PC-9 (cell line): ENCODE measurements around the gene INPP5B. TPM values are rescaled to one million over a fixed set of nuclear protein-coding genes. Genes with fewer than 3 reads are reported as not detected.
"Not testable (repeated sequence)": the region's sequence is repeated elsewhere in the genome, so short reads cannot be mapped to it uniquely, and the experiment has no call there.

Source experiments
- BruUV-seq: library from RNA; stranded (reverse); fragments of 400-500 nt; replicated peaks from 2 replicates; lab custom pipeline; 2021; lab: Mats Ljungman, UMichigan
- CTCF ChIA-PET: fragments of 300-600 bp; sonication (Branson Sonifier 250); formaldehyde crosslinking; loops from one replicate; lab custom pipeline; 2022; ENCODE audit warnings: antibody characterized with exemption; lab: Charles Lee
- POLR2A ChIA-PET: fragments of 300-600 bp; sonication (Branson Sonifier 250); formaldehyde crosslinking; loops from one replicate; lab custom pipeline; 2022; ENCODE audit warnings: antibody characterized with exemption; ENCODE audit not compliant: unreplicated experiment; lab: Charles Lee
- DNase-seq, 2 experiments: peaks; one replicate each; pipeline versions ENCODE4 v3.0.0 to v3.0.0-alpha.2; 2015 to 2022; ENCODE audit warnings: mixed read lengths in 1 of 2
- H2AFZ ChIP-seq: fragments of 200-600 bp; sonication (generic); 2 replicates; pipeline ENCODE4 v1.8.1; 2017; ENCODE audit warnings: antibody characterized with exemption
- H3F3A ChIP-seq: fragments of 200-600 bp; sonication (generic); 2 replicates; pipeline ENCODE4 v1.8.1; 2017; ENCODE audit warnings: antibody characterized with exemption, mild to moderate bottlenecking, low read depth; ENCODE audit not compliant: insufficient read depth
- H3K27ac ChIP-seq: fragments of 200-600 bp; sonication (generic); 2 replicates; pipeline ENCODE4 v1.6.1; 2016; ENCODE audit warnings: mixed run types
- H3K27me3 ChIP-seq: fragments of 200-600 bp; sonication (generic); 2 replicates; pipeline ENCODE4 v1.6.1; 2016; ENCODE audit warnings: low read depth, mixed run types; ENCODE audit not compliant: insufficient read depth
- H3K36me3 ChIP-seq: fragments of 200-600 bp; sonication (generic); 2 replicates; pipeline ENCODE4 v1.6.1; 2016; ENCODE audit warnings: low read depth, mixed run types
- H3K4me1 ChIP-seq: fragments of 200-600 bp; sonication (generic); replicated peaks from 2 replicates; pipeline ENCODE4 v1.6.1; 2016; ENCODE audit warnings: mixed run types; ENCODE audit not compliant: insufficient read depth
- H3K4me2 ChIP-seq: fragments of 200-600 bp; sonication (generic); 2 replicates; pipeline ENCODE4 v1.6.1; 2017; ENCODE audit warnings: mixed run types
- H3K4me3 ChIP-seq: fragments of 200-600 bp; sonication (generic); 2 replicates; pipeline ENCODE4 v1.6.1; 2016; ENCODE audit warnings: mixed run types
- H3K79me2 ChIP-seq: fragments of 200-600 bp; sonication (generic); 2 replicates; pipeline ENCODE4 v1.6.1; 2017; ENCODE audit warnings: low read depth, mixed run types
- H3K9me2 ChIP-seq: fragments of 200-600 bp; sonication (generic); 2 replicates; pipeline ENCODE4 v1.8.1; 2017; ENCODE audit warnings: mild to moderate bottlenecking; ENCODE audit not compliant: insufficient read depth
- H3K9me3 ChIP-seq: fragments of 200-600 bp; sonication (generic); 2 replicates; pipeline ENCODE4 v1.8.1; 2016; ENCODE audit warnings: low read depth; ENCODE audit not compliant: insufficient read depth
- H4K20me1 ChIP-seq: fragments of 200-600 bp; sonication (generic); 2 replicates; pipeline ENCODE4 v1.8.1; 2017; ENCODE audit not compliant: insufficient read depth
- EZH2 ChIP-seq: fragments of 200-600 bp; sonication (generic); IDR thresholded peaks from 2 replicates; pipeline ENCODE4 v1.8.0; 2017; ENCODE audit warnings: antibody characterized with exemption, low read depth
- intact Hi-C: fragments of 100-400 bp; cut with micrococcal nuclease; formaldehyde crosslinking; loops from one replicate; pipeline ENCODE4 v1.10.0; 2022; ENCODE audit not compliant: unreplicated experiment
- total RNA-seq: library from RNA; stranded (reverse); gene quantifications from 2 replicates; pipeline ENCODE4 v1.2.3, GENCODE V29; 2021
- TF ChIP-seq, protein P1 (sequence below): fragments of 200-600 bp; sonication (generic); conservative IDR thresholded peaks from 2 replicates; pipeline ENCODE4 v1.6.1; 2017; ENCODE audit warnings: mixed run types, antibody characterized with exemption, mild to moderate bottlenecking, moderate library complexity

The INPP5B gene
- total RNA-seq, 1 experiment from 2014 or later, result 28.1 TPM

GRCh38 chr1:37978541-37978940 lies 31.7 kb upstream of the INPP5B start:
- H3K9me2 ChIP-seq, result no peaks in the 10 kb centered on the region
- no peak overlapping the region for H2AFZ ChIP-seq
- TF ChIP-seq, protein P1, sequence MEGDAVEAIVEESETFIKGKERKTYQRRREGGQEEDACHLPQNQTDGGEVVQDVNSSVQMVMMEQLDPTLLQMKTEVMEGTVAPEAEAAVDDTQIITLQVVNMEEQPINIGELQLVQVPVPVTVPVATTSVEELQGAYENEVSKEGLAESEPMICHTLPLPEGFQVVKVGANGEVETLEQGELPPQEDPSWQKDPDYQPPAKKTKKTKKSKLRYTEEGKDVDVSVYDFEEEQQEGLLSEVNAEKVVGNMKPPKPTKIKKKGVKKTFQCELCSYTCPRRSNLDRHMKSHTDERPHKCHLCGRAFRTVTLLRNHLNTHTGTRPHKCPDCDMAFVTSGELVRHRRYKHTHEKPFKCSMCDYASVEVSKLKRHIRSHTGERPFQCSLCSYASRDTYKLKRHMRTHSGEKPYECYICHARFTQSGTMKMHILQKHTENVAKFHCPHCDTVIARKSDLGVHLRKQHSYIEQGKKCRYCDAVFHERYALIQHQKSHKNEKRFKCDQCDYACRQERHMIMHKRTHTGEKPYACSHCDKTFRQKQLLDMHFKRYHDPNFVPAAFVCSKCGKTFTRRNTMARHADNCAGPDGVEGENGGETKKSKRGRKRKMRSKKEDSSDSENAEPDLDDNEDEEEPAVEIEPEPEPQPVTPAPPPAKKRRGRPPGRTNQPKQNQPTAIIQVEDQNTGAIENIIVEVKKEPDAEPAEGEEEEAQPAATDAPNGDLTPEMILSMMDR, result no peak
- no peak for TF ChIP-seq EZH2
- DNase-seq, result no peak
- peaks cover 36% of the 10 kb centered on the region for H3K36me3 ChIP-seq
- no peak overlapping the region for H3K4me2 ChIP-seq
- H3K79me2 ChIP-seq, result no peaks in the 10 kb centered on the region
- peaks cover 14% of the 10 kb centered on the region; the same call in 1 of the 2 replicates for H3F3A ChIP-seq
- no peak overlapping the region for H3K27ac ChIP-seq
- no peaks in the 10 kb centered on the region for H3K27me3 ChIP-seq
- peaks cover 8% of the 10 kb centered on the region; the same call in 1 of the 2 replicates for H4K20me1 ChIP-seq
- ChIA-PET POLR2A (no interaction called here), CTCF (interaction anchor here (0.7 kb wide), 1 partner anchor 1750 kb away, joined by 4 read pairs; no protein-coding TSS in a partner anchor)
- no TSS peak for BruUV-seq
- H3K4me3 ChIP-seq, result no peak overlapping the region
- no peaks in the 10 kb centered on the region for H3K9me3 ChIP-seq
- intact Hi-C loops, result no loop called here
- no peaks in the 10 kb centered on the region for H3K4me1 ChIP-seq

DNA sequence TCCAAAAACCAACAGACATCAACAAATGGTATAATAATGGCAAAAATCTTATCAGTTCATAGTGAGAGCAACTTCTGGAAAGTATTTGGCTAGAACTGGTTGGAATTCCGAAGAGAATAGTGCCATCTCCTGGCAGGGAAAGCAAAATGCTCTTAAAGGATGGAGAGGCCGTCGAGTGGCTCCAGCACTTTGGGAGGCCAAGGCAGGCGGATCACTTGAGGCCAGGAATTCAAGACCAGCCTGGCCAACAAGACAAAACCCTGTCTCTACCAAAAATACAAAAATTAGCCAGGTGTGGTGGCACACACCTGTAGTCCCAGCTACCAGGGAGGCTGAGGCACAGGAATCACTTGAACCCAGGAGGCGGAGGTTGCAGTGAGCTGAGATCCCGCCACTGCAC lies 28.2 kb upstream of the INPP5B start:
- ChIA-PET CTCF (interaction anchor here (0.7 kb wide), 2 partner anchors 56 to 466 kb away, joined by 3 read pairs; no protein-coding TSS in a partner anchor), POLR2A (interaction anchor here (0.6 kb wide), 1 partner anchor 15 kb away, joined by 3 read pairs; the partner anchor contains the start of gene SF3A3)
- Histone ChIP-seq H4K20me1 (peaks cover 19% of the 10 kb centered on the region), H3F3A (peaks cover 14% of the 10 kb centered on the region; the same call in 1 of the 2 replicates), H3K36me3 (peaks cover 35% of the 10 kb centered on the region)
- DNase-seq, result peak in 1 of 2 experiments; percentile 33
- not testable (repeated sequence) for H3K4me1 ChIP-seq, H3K4me3 ChIP-seq, H2AFZ ChIP-seq, H3K79me2 ChIP-seq, H3K4me2 ChIP-seq, H3K9me3 ChIP-seq, H3K27me3 ChIP-seq, H3K27ac ChIP-seq, H3K9me2 ChIP-seq, BruUV-seq
- intact Hi-C loops, result loop anchor here (1.0 kb wide), 1 partner anchor 85 kb away; no protein-coding TSS in a partner anchor
- TF ChIP-seq, protein P1, result peak; percentile 81

- no peaks in the 10 kb centered on the region for H3K9me3 ChIP-seq
- no peak overlapping the region for H3K4me2 ChIP-seq
- peaks cover 14% of the 10 kb centered on the region; the same call in 1 of the 2 replicates for H3F3A ChIP-seq
- no peak overlapping the region for H2AFZ ChIP-seq
- intact Hi-C loops, result no loop called here
- peaks cover 19% of the 10 kb centered on the region for H4K20me1 ChIP-seq
- BruUV-seq, result no TSS peak
- no peaks in the 10 kb centered on the region for H3K4me1 ChIP-seq
- no peak overlapping the region for H3K4me3 ChIP-seq
- H3K27me3 ChIP-seq, result no peaks in the 10 kb centered on the region
- no peaks in the 10 kb centered on the region for H3K9me2 ChIP-seq
- POLR2A ChIA-PET, result no interaction called here
- H3K27ac ChIP-seq, result no peak overlapping the region
- H3K36me3 ChIP-seq, result peaks cover 39% of the 10 kb centered on the region
- TF ChIP-seq EZH2, result no peak
- TF ChIP-seq, protein P1, result no peak
- H3K79me2 ChIP-seq, result 0 out of 2 replicates have a peak, but pooled peaks cover 8% of the 10 kb centered on the region
- DNase-seq, result no peak
- CTCF ChIA-PET, result no interaction called here
Observed at GRCh38 chr1:37974567-37974966, 27.7 kb upstream of the INPP5B start.

GRCh38 chr1:37973684-37974083 lies 26.8 kb upstream of the INPP5B start:
- H3K27ac ChIP-seq, H3K4me2 ChIP-seq, BruUV-seq, H2AFZ ChIP-seq, H3K9me2 ChIP-seq, H3K79me2 ChIP-seq, CTCF ChIA-PET, H3K4me1 ChIP-seq, H3K4me3 ChIP-seq, POLR2A ChIA-PET, H3K9me3 ChIP-seq, intact Hi-C loops, DNase-seq, H3K27me3 ChIP-seq: not testable (repeated sequence)
- Histone ChIP-seq H3F3A (peaks cover 14% of the 10 kb centered on the region; the same call in 1 of the 2 replicates), H3K36me3 (peaks cover 41% of the 10 kb centered on the region), H4K20me1 (peaks cover 19% of the 10 kb centered on the region)
